Heart left ventricle (tissue), 16 donors: Measurements from ENCODE around the gene PRMT1. TPM values are rescaled to one million over a fixed set of nuclear protein-coding genes. Genes with fewer than 3 reads are reported as not detected.

Source experiments
- ATAC-seq, 4 donors: fragments of 200-7000 bp; cut with Tn5 transposase; one replicate each; pipeline ENCODE4 v1.9.1; 2020 to 2022; ENCODE audit warnings: moderate library complexity in 4 of 4, mild to moderate bottlenecking in 3 of 4, moderate number of reproducible peaks in 1 of 4
- DNase-seq, 5 donors: peaks; one replicate each; pipeline ENCODE4 v3.0.0-alpha.2; 2020
- H3K27ac ChIP-seq, 12 donors: fragments of 200-600 bp; sonication (generic) in 4 of 12; one replicate each; pipeline versions ENCODE4 v1.5.0 to v1.8.0; 2016 to 2022; ENCODE audit warnings: mild to moderate bottlenecking in 2 of 12
- H3K27me3 ChIP-seq, 9 donors: fragments of 200-600 bp; sonication (generic) in 2 of 9; one replicate each; pipeline versions ENCODE4 v1.5.1 to v1.8.0; 2016 to 2022; ENCODE audit warnings: mild to moderate bottlenecking in 3 of 9
- H3K36me3 ChIP-seq, 9 donors: fragments of 200-600 bp; sonication (generic) in 2 of 9; one replicate each; pipeline versions ENCODE4 v1.5.0 to v1.8.0; 2018 to 2022; ENCODE audit warnings: mild to moderate bottlenecking in 2 of 9
- H3K4me1 ChIP-seq, 12 donors: fragments of 200-600 bp; sonication (generic) in 4 of 12; one replicate each; pipeline versions ENCODE4 v1.5.0 to v1.8.0; 2016 to 2022; ENCODE audit warnings: mild to moderate bottlenecking in 3 of 12
- H3K4me3 ChIP-seq, 12 donors: fragments of 200-600 bp; sonication (generic) in 4 of 12; one replicate each; pipeline versions ENCODE4 v1.5.0 to v1.8.0; 2017 to 2022; ENCODE audit warnings: mild to moderate bottlenecking in 9 of 12, moderate library complexity in 4 of 12
- H3K9me3 ChIP-seq, 12 donors: fragments of 200-600 bp; sonication (generic) in 4 of 12; one replicate each; pipeline versions ENCODE4 v1.5.0 to v1.8.0; 2016 to 2022; ENCODE audit warnings: mild to moderate bottlenecking in 1 of 12
- CTCF ChIP-seq, 12 donors: fragments of 200-600 bp; sonication (generic) in 4 of 12; IDR thresholded peaks; one replicate each; pipeline versions ENCODE4 v1.5.0 to v1.8.0; 2018 to 2022; ENCODE audit warnings: antibody characterized with exemption in 12 of 12, mild to moderate bottlenecking in 5 of 12
- POLR2A ChIP-seq, 2 donors: fragments of 450-650 bp; IDR thresholded peaks; one replicate each; pipeline ENCODE4 v1.6.1; 2017; ENCODE audit warnings: antibody characterized with exemption in 2 of 2, mild to moderate bottlenecking in 2 of 2, moderate library complexity in 2 of 2
- WGBS, 4 donors: extraction: QIAGEN DNeasy Blood & Tissue Kit in 2 of 4; methylation state at CpG; one replicate each; pipeline versions ENCODE4 v1.1.5 to v1.1.7; 2013 to 2018; 5-methylcytosine and 5-hydroxymethylcytosine counted together
- intact Hi-C, 10 donors: fragments of 100-400 bp; cut with DNase I; formaldehyde crosslinking; loops; one replicate each; pipeline versions ENCODE4 v1.11.1 to v1.14.2; 2022
- long read RNA-seq, 3 donors: library from polyadenylated mRNA; unstranded; transcript quantifications; one replicate each; pipeline ENCODE4 v2.0.0, GENCODE V29; 2020 to 2021
- polyA plus RNA-seq, 2 donors: library from polyadenylated mRNA; stranded (reverse); fragments of 200-250 nt; gene quantifications; one replicate each; pipeline ENCODE4 v1.2.3, GENCODE V29; 2013
- total RNA-seq, 9 donors: library from RNA; depleted of rRNA in 2 of 9; stranded (reverse); fragments of >200 nt in 2 of 9; fragmentation: NEBNext Ultra II Directional in 3 of 9; extraction: Animal tissue kit (Norgen Biotek cat#: 25700) in 3 of 9; gene quantifications; one replicate each; pipeline versions ENCODE4 v1.1.0 to v1.2.4, GENCODE V29; 2016 to 2023
- donor health status: ischemic (EF 13 %, LVEDD 7.1; RV severe dilation, severe dysfunction).
- donor health status: healthy with polysubstance abuse.
- donor health status: DM: no; HTN: yes; CAD: no.
- donor health status: DM: no; HTN: no; CAD: no.
- donor health status: ischemic (EF 25% LVEDD 6.9; RV normal size, moderate dysfunction).
- donor health status: ischemic (EF 25% LVEDD 5.7; RV mildly dilated, moderate dysfunction).
- donor health status: healthy.
- donor health status: DM: yes; HTN: yes; CAD: no.
- donor health status: ischemic (EF 35%, LVEDD 5.7; RV mildly dilated, moderate dysfunction).
- donor health status: nonischemic (EF 11% LVEDD 7.7; RV severe dilation, severe dysfunction).
- donor health status: DM: yes; HTN: yes; CAD: no.
- donor health status: PGD.
- donor health status: ischemic (EF 29% LVEDD 5.4; RV normal size, mild dysfunction).
- donor health status: nonischemic (EF 23%, LVEDD 6.1; RV moderate dilation, normal function).

PRMT1 gene
- total RNA-seq = 100 to 1,000 TPM; 106 to 170 (median 124) TPM
- polyA plus RNA-seq = 100 to 1,000 TPM; 113 to 283 TPM
- long read RNA-seq, donor 1, transcript PRMT1-201 (10 exons, 1,393 nt) = major isoform, 86 of 136 reads
- long read RNA-seq, donor 1, transcript PRMT1-202 (11 exons, 1,327 nt) = minor isoform, 24 of 136 reads
- long read RNA-seq, donor 1, partial matches to known transcripts = 11 of 136 reads
- long read RNA-seq, donor 1, other reads (novel, unspliced or antisense) = 14 of 136 reads
- long read RNA-seq, donor 2, transcript PRMT1-201 (10 exons, 1,393 nt) = major isoform, 170 of 233 reads
- long read RNA-seq, donor 2, transcript PRMT1-202 (11 exons, 1,327 nt) = minor isoform, 43 of 233 reads
- long read RNA-seq, donor 2, partial matches to known transcripts = 12 of 233 reads
- long read RNA-seq, donor 2, other reads (novel, unspliced or antisense) = 8 of 233 reads
- long read RNA-seq, donor 3, transcript PRMT1-202 (11 exons, 1,327 nt) = minor isoform, 19 of 103 reads
- long read RNA-seq, donor 3, transcript PRMT1-201 (10 exons, 1,393 nt) = major isoform, 67 of 103 reads
- long read RNA-seq, donor 3, partial matches to known transcripts = 8 of 103 reads
- long read RNA-seq, donor 3, other reads (novel, unspliced or antisense) = 8 of 103 reads

- WGBS, 4 donors = 0 to 1% (median 0%) methylated on average over 15 to 57 of the region's 57 CpGs
- DNase-seq = peak in 1 of 5 donors; percentile 77
- no peaks in the 10 kb centered on the region for H3K9me3 ChIP-seq
- ATAC-seq = peak in 2 of 4 donors; percentile 5 to 20
- peak within 1 kb of the TSS; percentile 80 to 100 (median 95) for H3K27ac ChIP-seq
- intact Hi-C loops = loop anchor here in 7 of 10 donors (1.0 to 10.0 kb wide), 13 partner anchors 37 to 234 kb away; partner anchors contain the start of genes PRR12 (in 3 of the 7), PNKP (in 2 of the 7), RPS11 (in 2 of the 7) and AP2A1 (in 1 of the 7)
- peak within 1 kb of the TSS; percentile 71 to 100 (median 94) for H3K4me3 ChIP-seq
- peaks cover 0 to 17% (median 15%) of the 10 kb centered on the region in 9 donors for H3K36me3 ChIP-seq
- TF ChIP-seq POLR2A (IDR thresholded peaks at IDR 0.05) (peak in 1 of 2 donors; percentile 86), CTCF (IDR thresholded peaks at IDR 0.05) (no peak)
- H3K4me1 ChIP-seq = peaks cover 0 to 54% (median 38%) of the 10 kb centered on the region in 12 donors
- no peaks in the 10 kb centered on the region for H3K27me3 ChIP-seq
Measured at GRCh38 chr19:49677231-49677900, at the start of gene PRMT1. TSS of gene PRMT1 (plus strand) at chr19:49677271. CDS start at chr19:49677281, 10 bp downstream.

GRCh38 chr19:49629659-49630058 lies 47.4 kb upstream of the PRMT1 start:
- TF ChIP-seq CTCF (IDR thresholded peaks at IDR 0.05) = no peak
- TF ChIP-seq POLR2A (IDR thresholded peaks at IDR 0.05) = no peak
- H3K4me1 ChIP-seq = peaks cover 0 to 23% (median 12%) of the 10 kb centered on the region in 12 donors
- no peak overlapping the region for H3K4me3 ChIP-seq
- peak overlapping the region in 3 of 12 donors; percentile 15 to 31 (median 29) for H3K27ac ChIP-seq
- H3K9me3 ChIP-seq = no peaks in the 10 kb centered on the region
- H3K27me3 ChIP-seq = no peaks in the 10 kb centered on the region
- DNase-seq = no peak
- ATAC-seq = no peak
- intact Hi-C loops = loop anchor here in 1 of 10 donors (5.0 kb wide), 1 partner anchor 188 kb away; the partner anchor contains the start of gene MED25
- 88 to 93% (median 90%) methylated on average over 9 of the region's 9 CpGs for WGBS, 4 donors
- peaks cover 0 to 37% (median 25%) of the 10 kb centered on the region in 9 donors for H3K36me3 ChIP-seq

GRCh38 chr19:49631014-49631588 lies 46.0 kb upstream of the PRMT1 start:
- Histone ChIP-seq H3K4me1 (peaks cover 0 to 29% (median 21%) of the 10 kb centered on the region in 12 donors), H3K9me3 (no peaks in the 10 kb centered on the region), H3K36me3 (peaks cover 0 to 32% (median 15%) of the 10 kb centered on the region in 9 donors), H3K27ac (peak overlapping the region in 5 of 12 donors; percentile 9 to 46 (median 24)), H3K4me3 (no peak overlapping the region), H3K27me3 (no peaks in the 10 kb centered on the region)
- DNase-seq (no peak), ATAC-seq (peak in 3 of 4 donors; percentile 11 to 36 (median 16))
- intact Hi-C loops = loop anchor here in 1 of 10 donors (5.0 kb wide), 1 partner anchor 186 kb away; the partner anchor contains the start of gene MED25
- WGBS, 4 donors = 31 to 47% (median 35%) methylated on average over 9 of the region's 9 CpGs
- TF ChIP-seq CTCF (IDR thresholded peaks at IDR 0.05) = no peak
- TF ChIP-seq POLR2A (IDR thresholded peaks at IDR 0.05) = no peak
